GM23338 (cell line): ENCODE data around the gene C12orf43. TPM values are rescaled to one million over a fixed set of nuclear protein-coding genes. Genes with fewer than 3 reads are reported as not detected.

ENCODE experiments used
- ATAC-seq: fragments of 200-7000 bp; cut with Tn5 transposase; 3 replicates; pipeline ENCODE4 v1.9.1; 2020
- DNase-seq: peaks from one replicate; pipeline ENCODE4 v3.0.0-alpha.2; 2015; ENCODE audit warnings: low spot score
- H2AFZ ChIP-seq: fragments of 200-600 bp; sonication (generic); 2 replicates; pipeline ENCODE4 v1.8.0; 2016; ENCODE audit warnings: antibody characterized with exemption, mild to moderate bottlenecking, moderate library complexity
- H3F3A ChIP-seq: fragments of 200-600 bp; sonication (generic); replicated peaks from 2 replicates; pipeline ENCODE4 v1.8.0; 2017; ENCODE audit warnings: antibody characterized with exemption, mixed run types, low read depth
- H3K27ac ChIP-seq: fragments of 200-600 bp; sonication (generic); 2 replicates; pipeline ENCODE4 v1.6.1; 2016; ENCODE audit warnings: low read depth
- H3K27me3 ChIP-seq: fragments of 200-600 bp; sonication (generic); 2 replicates; pipeline ENCODE4 v1.8.0; 2016; ENCODE audit warnings: mild to moderate bottlenecking, mixed run types, moderate library complexity; ENCODE audit not compliant: insufficient read depth
- H3K36me3 ChIP-seq: fragments of 200-600 bp; sonication (generic); 2 replicates; pipeline ENCODE4 v1.8.0; 2016; ENCODE audit warnings: mild to moderate bottlenecking; ENCODE audit not compliant: insufficient read depth
- H3K4me1 ChIP-seq: fragments of 200-600 bp; sonication (generic); 2 replicates; pipeline ENCODE4 v1.8.0; 2016; ENCODE audit warnings: mild to moderate bottlenecking, moderate library complexity; ENCODE audit not compliant: insufficient read depth
- H3K4me2 ChIP-seq: fragments of 200-600 bp; sonication (generic); 2 replicates; pipeline ENCODE4 v1.7.1; 2017; ENCODE audit warnings: mixed run types
- H3K4me3 ChIP-seq: fragments of 200-600 bp; sonication (generic); 2 replicates; pipeline ENCODE4 v1.6.1; 2016; ENCODE audit warnings: mixed run types
- H3K79me2 ChIP-seq: fragments of 200-600 bp; sonication (generic); replicated peaks from 2 replicates; pipeline ENCODE4 v1.8.0; 2017; ENCODE audit warnings: mild to moderate bottlenecking; ENCODE audit not compliant: insufficient read depth
- H3K9me2 ChIP-seq: fragments of 200-600 bp; sonication (generic); 2 replicates; pipeline ENCODE4 v1.8.0; 2017; ENCODE audit not compliant: insufficient read depth
- H4K20me1 ChIP-seq: fragments of 200-600 bp; sonication (generic); replicated peaks from 2 replicates; pipeline ENCODE4 v1.8.0; 2017; ENCODE audit warnings: mild to moderate bottlenecking; ENCODE audit not compliant: insufficient read depth
- H3K27ac Mint-ChIP-seq: 2 replicates; pipeline ENCODE4 v1.8.0; 2020; ENCODE audit warnings: inconsistent platforms, mild to moderate bottlenecking, moderate library complexity, mixed read lengths
- H3K27me3 Mint-ChIP-seq: 3 replicates; pipeline ENCODE4 v1.8.0; 2022; ENCODE audit warnings: low read depth, mild to moderate bottlenecking, moderate library complexity, mixed read lengths, inconsistent platforms; ENCODE audit not compliant: insufficient read depth, poor library complexity
- H3K36me3 Mint-ChIP-seq: 3 replicates; pipeline ENCODE4 v1.8.0; 2021; ENCODE audit warnings: low read depth, mild to moderate bottlenecking, inconsistent platforms, moderate library complexity, mixed read lengths
- H3K4me1 Mint-ChIP-seq: 3 replicates; pipeline ENCODE4 v1.8.0; 2020; ENCODE audit warnings: mild to moderate bottlenecking, inconsistent platforms, mixed read lengths
- H3K4me3 Mint-ChIP-seq: 3 replicates; pipeline ENCODE4 v1.8.0; 2021; ENCODE audit warnings: moderate library complexity, mild to moderate bottlenecking, inconsistent platforms, mixed read lengths
- H3K9me3 Mint-ChIP-seq: 3 replicates; pipeline ENCODE4 v1.8.0; 2020; ENCODE audit warnings: moderate library complexity, mild to moderate bottlenecking, inconsistent platforms, mixed read lengths
- CREB1 ChIP-seq: fragments of 250-450 bp; sonication (Bioruptor Pico); IDR thresholded peaks from 2 replicates; pipeline ENCODE4 v1.5.0; 2020; ENCODE audit warnings: low read depth, mild to moderate bottlenecking, moderate library complexity
- EZH2phosphoT487 ChIP-seq: fragments of 200-600 bp; sonication (generic); IDR thresholded peaks from one replicate; pipeline ENCODE4 v1.8.1; 2018; ENCODE audit warnings: antibody characterized with exemption; ENCODE audit not compliant: unreplicated experiment
- NANOG ChIP-seq: IDR thresholded peaks from 2 replicates; pipeline ENCODE4 v1.6.1; 2016; ENCODE audit warnings: antibody characterized with exemption, borderline replicate concordance
- POLR2AphosphoS5 ChIP-seq: IDR thresholded peaks from 2 replicates; pipeline ENCODE4 v1.6.1; 2016; ENCODE audit warnings: antibody characterized with exemption, low read depth
- ZNF114 ChIP-seq: fragments of 250-450 bp; sonication (Bioruptor Pico); IDR thresholded peaks from 2 replicates; pipeline ENCODE4 v1.5.0; 2020; ENCODE audit warnings: mild to moderate bottlenecking, moderate library complexity
- polyA plus RNA-seq: library from polyadenylated mRNA; unstranded; fragments of >200 nt; fragmentation: Nextera tagmentation; extraction: Ambion mirVana; gene quantifications from 2 replicates; pipeline ENCODE4 v1.2.1, GENCODE V29; 2016
- total RNA-seq: library from RNA; depleted of rRNA; stranded (reverse); fragments of >200 nt; shearing (Covaris generic); gene quantifications from 2 replicates; pipeline ENCODE4 v1.2.3, GENCODE V29; 2014
- TF ChIP-seq, protein P1 (sequence below): fragments of 250-450 bp; sonication (Bioruptor Pico); IDR thresholded peaks from 2 replicates; pipeline ENCODE4 v1.5.0; 2020; ENCODE audit warnings: mild to moderate bottlenecking, moderate library complexity
- TF ChIP-seq, protein P2 (sequence below), 2 experiments: fragments of 200-600 bp in 1 of 2; sonication (generic) in 1 of 2; conservative IDR thresholded peaks; 2 replicates each; pipeline versions ENCODE4 v1.5.1 to v1.6.1; 2016 to 2017; ENCODE audit warnings: antibody characterized with exemption in 2 of 2, low read depth in 2 of 2, mild to moderate bottlenecking in 2 of 2, moderate library complexity in 1 of 2

Gene C12orf43
- total and polyA plus RNA-seq, 2 experiments from 2014 or later, result 15.2 to 20.7 TPM

DNA sequence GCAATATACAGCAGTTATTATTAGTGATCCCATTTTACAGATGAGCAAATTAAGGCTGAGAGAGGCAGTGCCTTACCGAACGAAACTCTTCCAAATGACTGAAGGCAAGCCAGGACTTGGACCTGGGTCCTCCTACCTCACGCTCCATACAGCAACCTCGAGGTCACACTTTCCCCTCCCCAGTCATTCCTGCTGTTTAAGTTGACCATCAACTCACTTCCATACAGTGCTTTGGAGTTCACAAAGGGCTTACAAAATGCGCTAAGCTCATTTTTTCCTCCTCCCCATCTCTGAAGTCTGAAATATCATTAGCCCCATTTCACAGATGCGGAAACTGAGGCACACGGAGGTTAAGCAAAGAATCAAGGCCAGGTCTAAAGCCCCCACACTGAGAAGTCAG, 33.6 kb downstream of the C12orf43 start (continued):
- TF ChIP-seq, protein P1, sequence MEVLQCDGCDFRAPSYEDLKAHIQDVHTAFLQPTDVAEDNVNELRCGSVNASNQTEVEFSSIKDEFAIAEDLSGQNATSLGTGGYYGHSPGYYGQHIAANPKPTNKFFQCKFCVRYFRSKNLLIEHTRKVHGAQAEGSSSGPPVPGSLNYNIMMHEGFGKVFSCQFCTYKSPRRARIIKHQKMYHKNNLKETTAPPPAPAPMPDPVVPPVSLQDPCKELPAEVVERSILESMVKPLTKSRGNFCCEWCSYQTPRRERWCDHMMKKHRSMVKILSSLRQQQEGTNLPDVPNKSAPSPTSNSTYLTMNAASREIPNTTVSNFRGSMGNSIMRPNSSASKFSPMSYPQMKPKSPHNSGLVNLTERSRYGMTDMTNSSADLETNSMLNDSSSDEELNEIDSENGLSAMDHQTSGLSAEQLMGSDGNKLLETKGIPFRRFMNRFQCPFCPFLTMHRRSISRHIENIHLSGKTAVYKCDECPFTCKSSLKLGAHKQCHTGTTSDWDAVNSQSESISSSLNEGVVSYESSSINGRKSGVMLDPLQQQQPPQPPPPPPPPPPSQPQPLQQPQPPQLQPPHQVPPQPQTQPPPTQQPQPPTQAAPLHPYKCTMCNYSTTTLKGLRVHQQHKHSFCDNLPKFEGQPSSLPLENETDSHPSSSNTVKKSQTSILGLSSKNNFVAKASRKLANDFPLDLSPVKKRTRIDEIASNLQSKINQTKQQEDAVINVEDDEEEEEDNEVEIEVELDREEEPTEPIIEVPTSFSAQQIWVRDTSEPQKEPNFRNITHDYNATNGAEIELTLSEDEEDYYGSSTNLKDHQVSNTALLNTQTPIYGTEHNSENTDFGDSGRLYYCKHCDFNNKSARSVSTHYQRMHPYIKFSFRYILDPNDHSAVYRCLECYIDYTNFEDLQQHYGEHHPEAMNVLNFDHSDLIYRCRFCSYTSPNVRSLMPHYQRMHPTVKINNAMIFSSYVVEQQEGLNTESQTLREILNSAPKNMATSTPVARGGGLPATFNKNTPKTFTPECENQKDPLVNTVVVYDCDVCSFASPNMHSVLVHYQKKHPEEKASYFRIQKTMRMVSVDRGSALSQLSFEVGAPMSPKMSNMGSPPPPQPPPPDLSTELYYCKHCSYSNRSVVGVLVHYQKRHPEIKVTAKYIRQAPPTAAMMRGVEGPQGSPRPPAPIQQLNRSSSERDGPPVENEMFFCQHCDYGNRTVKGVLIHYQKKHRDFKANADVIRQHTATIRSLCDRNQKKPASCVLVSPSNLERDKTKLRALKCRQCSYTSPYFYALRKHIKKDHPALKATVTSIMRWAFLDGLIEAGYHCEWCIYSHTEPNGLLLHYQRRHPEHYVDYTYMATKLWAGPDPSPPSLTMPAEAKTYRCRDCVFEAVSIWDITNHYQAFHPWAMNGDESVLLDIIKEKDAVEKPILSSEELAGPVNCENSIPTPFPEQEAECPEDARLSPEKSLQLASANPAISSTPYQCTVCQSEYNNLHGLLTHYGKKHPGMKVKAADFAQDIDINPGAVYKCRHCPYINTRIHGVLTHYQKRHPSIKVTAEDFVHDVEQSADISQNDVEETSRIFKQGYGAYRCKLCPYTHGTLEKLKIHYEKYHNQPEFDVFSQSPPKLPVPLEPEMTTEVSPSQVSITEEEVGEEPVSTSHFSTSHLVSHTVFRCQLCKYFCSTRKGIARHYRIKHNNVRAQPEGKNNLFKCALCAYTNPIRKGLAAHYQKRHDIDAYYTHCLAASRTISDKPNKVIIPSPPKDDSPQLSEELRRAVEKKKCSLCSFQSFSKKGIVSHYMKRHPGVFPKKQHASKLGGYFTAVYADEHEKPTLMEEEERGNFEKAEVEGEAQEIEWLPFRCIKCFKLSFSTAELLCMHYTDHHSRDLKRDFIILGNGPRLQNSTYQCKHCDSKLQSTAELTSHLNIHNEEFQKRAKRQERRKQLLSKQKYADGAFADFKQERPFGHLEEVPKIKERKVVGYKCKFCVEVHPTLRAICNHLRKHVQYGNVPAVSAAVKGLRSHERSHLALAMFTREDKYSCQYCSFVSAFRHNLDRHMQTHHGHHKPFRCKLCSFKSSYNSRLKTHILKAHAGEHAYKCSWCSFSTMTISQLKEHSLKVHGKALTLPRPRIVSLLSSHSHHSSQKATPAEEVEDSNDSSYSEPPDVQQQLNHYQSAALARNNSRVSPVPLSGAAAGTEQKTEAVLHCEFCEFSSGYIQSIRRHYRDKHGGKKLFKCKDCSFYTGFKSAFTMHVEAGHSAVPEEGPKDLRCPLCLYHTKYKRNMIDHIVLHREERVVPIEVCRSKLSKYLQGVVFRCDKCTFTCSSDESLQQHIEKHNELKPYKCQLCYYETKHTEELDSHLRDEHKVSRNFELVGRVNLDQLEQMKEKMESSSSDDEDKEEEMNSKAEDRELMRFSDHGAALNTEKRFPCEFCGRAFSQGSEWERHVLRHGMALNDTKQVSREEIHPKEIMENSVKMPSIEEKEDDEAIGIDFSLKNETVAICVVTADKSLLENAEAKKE (CRISPR knock-in tag), result no peak

DNA sequence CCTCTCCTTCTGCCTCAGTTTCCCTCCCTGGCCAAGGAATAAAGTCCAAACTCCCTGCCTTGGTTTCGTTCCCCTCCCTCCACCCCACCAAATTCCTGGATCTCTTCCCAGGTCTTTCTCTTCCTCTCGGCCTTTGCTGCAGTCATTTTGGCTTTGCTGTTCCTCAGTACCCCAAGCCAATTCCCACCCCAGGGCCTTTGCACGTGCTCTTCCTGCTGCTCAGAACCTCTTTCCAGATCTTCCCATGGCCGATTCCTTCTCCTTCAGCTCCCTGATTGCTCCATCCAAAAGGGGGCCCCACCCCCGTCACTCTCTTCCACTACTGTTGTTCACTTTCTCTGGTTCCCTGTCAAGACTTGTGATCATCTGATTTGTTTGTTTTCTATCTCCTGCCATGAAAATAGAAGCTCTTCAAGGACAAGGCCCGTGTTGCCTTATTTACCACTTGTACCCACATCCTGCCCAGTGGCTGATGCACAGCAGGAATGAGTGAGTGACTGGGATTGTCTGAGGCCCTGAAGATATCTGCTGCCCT, 34.8 kb downstream of the C12orf43 start:
- Histone ChIP-seq H3K36me3 (no peaks in the 10 kb centered on the region), H3K27ac (no peak overlapping the region), H3K4me2 (no peak overlapping the region), H3K4me3 (no peak overlapping the region), H3K9me2 (no peaks in the 10 kb centered on the region), H3K79me2 (no peaks in the 10 kb centered on the region), H3F3A (no peaks in the 10 kb centered on the region), H4K20me1 (no peaks in the 10 kb centered on the region), H3K27me3 (no peaks in the 10 kb centered on the region), H3K4me1 (peaks cover 9% of the 10 kb centered on the region; the same call in 1 of the 2 replicates), H2AFZ (no peak overlapping the region)
- Mint-ChIP-seq H3K36me3 (no peaks in the 10 kb centered on the region; the same call in 2 of the 3 replicates), H3K4me1 (peaks cover 19% of the 10 kb centered on the region), H3K27me3 (peaks cover 2% of the 10 kb centered on the region), H3K27ac (no peak overlapping the region), H3K9me3 (no peaks in the 10 kb centered on the region; the same call in 2 of the 3 replicates), H3K4me3 (no peak overlapping the region; the same call in 2 of the 3 replicates)
- DNase-seq (no peak), ATAC-seq (no peak)
- TF ChIP-seq EZH2phosphoT487, result no peak
- TF ChIP-seq ZNF114, result no peak
- TF ChIP-seq, protein P2, sequence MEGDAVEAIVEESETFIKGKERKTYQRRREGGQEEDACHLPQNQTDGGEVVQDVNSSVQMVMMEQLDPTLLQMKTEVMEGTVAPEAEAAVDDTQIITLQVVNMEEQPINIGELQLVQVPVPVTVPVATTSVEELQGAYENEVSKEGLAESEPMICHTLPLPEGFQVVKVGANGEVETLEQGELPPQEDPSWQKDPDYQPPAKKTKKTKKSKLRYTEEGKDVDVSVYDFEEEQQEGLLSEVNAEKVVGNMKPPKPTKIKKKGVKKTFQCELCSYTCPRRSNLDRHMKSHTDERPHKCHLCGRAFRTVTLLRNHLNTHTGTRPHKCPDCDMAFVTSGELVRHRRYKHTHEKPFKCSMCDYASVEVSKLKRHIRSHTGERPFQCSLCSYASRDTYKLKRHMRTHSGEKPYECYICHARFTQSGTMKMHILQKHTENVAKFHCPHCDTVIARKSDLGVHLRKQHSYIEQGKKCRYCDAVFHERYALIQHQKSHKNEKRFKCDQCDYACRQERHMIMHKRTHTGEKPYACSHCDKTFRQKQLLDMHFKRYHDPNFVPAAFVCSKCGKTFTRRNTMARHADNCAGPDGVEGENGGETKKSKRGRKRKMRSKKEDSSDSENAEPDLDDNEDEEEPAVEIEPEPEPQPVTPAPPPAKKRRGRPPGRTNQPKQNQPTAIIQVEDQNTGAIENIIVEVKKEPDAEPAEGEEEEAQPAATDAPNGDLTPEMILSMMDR (conservative IDR thresholded peaks at IDR 0.05; ENCODE audit: low read depth in 2 of 2), result no peak
- no peak for TF ChIP-seq CREB1 (CRISPR knock-in tag)
- TF ChIP-seq POLR2AphosphoS5, result no peak
- TF ChIP-seq, protein P1 (CRISPR knock-in tag), result no peak
- no peak for TF ChIP-seq NANOG
